Measurements from ENCODE around the gene SYT14. TPM values are rescaled to one million over a fixed set of nuclear protein-coding genes. Genes with fewer than 3 reads are reported as not detected.

SYT14 gene
- 9.6 and 10.3 TPM in 2 replicates for polyA plus RNA-seq

DNA sequence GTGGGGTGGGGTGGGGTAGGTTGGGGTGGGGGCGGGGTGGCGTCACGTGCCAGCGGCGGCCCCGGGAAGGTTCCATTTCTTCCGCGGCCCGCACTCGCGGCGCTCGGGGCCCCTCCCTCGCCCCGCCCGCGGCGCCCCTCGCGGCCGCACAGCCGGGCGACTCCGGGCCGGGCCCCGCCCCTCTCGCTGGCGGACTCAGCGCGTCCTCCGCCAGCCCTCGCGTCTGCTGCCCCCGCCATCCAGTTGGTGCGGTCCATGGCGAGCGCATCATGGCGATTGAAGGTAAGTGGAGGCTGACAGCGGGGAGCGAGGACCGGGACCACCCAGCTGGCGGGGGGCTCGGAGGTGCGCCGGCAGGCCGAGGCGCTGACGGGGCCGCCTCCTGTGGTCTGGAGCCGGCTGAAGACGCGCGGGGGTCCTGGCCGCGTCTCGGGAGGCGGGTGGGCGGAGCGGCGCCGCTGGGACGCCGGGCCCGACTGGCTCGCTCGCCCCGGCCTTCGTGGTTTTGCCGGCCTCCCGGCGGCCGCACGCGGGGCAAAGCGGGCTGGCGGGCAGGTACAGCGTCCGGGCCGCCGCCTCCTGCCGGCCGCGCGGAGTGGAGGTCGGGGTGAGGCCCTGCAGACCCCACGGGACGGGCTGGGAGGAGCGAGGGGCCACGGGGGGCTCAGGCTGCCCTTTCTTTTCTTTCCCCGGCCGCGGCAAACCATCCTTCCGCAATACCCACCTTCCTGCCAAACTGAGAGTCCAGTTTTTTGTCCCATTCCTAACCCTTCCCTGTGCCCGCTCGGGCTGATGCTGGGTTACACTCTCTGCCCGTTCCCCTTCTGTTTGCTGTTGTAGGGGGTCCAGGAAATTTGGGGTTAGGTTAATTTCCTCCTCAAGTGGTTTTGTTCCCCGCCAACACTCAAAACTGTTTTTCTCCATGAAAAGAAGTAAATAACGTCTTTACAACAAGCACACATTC lies at the start of gene SYT14:
Gene SYT14 (plus strand): TSS at position 222 of the 964 bp plus-strand sequence. CDS start 48 bp downstream, at position 270.

Other genes with a start within 250 kb of the SYT14 start
- gene HSD11B1, start 233.4 kb upstream of the SYT14 start, polyA plus RNA-seq = not detected in 2 replicates
- 1.3 TPM in 1 of 2 replicates, not detected in the other for gene TRAF3IP3, start 182.2 kb upstream of the SYT14 start, polyA plus RNA-seq
- 6.6 and 14.4 TPM in 2 replicates for gene C1orf74, start 153.7 kb upstream of the SYT14 start, polyA plus RNA-seq
- gene IRF6, start 132.1 kb upstream of the SYT14 start, polyA plus RNA-seq = 45.5 and 58.1 TPM in 2 replicates
- gene UTP25, start 110.2 kb upstream of the SYT14 start, polyA plus RNA-seq = 2.7 and 4.0 TPM in 2 replicates